Keratinocyte (primary cell): ENCODE measurements around the gene KRTAP10-4. TPM values are rescaled to one million over a fixed set of nuclear protein-coding genes. Genes with fewer than 3 reads are reported as not detected.

Source experiments
- DNase-seq: peaks from one replicate; pipeline ENCODE4 v3.0.0-alpha.2; 2011; ENCODE audit warnings: low read depth, missing footprints, low spot score
- FAIRE-seq: peaks from 2 replicates; lab custom pipeline; 2011; peaks lifted over from hg19 to GRCh38; lab: Jason Lieb, UNC
- H2AFZ ChIP-seq: 2 replicates; pipeline ENCODE4 v1.6.0; 2012; ENCODE audit warnings: low read length, control low read depth, inconsistent platforms; ENCODE audit not compliant: control insufficient read depth
- H3K27ac ChIP-seq: 2 replicates; pipeline ENCODE4 v1.5.1; 2011; ENCODE audit warnings: low read length; ENCODE audit not compliant: control insufficient read depth, insufficient read depth
- H3K27me3 ChIP-seq: 3 replicates; pipeline ENCODE4 v1.6.0; 2011; ENCODE audit warnings: low read length; ENCODE audit not compliant: control insufficient read depth, insufficient read depth; ENCODE audit errors: extremely low read depth
- H3K36me3 ChIP-seq, 2 experiments: 2 replicates in 1 of 2; 3 replicates in 1 of 2; pipeline ENCODE4 v1.5.1; 2011; ENCODE audit warnings: low read length in 2 of 2, mild to moderate bottlenecking in 1 of 2; ENCODE audit not compliant: control insufficient read depth in 2 of 2, insufficient read depth in 2 of 2; ENCODE audit errors: extremely low read depth in 1 of 2
- H3K4me1 ChIP-seq: 3 replicates; pipeline ENCODE4 v1.5.1; 2011; ENCODE audit warnings: low read length; ENCODE audit not compliant: control insufficient read depth, insufficient read depth; ENCODE audit errors: extremely low read depth
- H3K4me2 ChIP-seq: 3 replicates; pipeline ENCODE4 v1.6.0; 2011; ENCODE audit warnings: low read depth, low read length; ENCODE audit not compliant: control insufficient read depth, insufficient read depth; ENCODE audit errors: extremely low read depth
- H3K4me3 ChIP-seq, 3 experiments: fragments of 200-600 bp in 1 of 3; sonication (generic) in 1 of 3; 2 replicates in 2 of 3; 3 replicates in 1 of 3; pipeline ENCODE4 v1.5.1; 2011 to 2016; ENCODE audit warnings: low read length in 3 of 3, mild to moderate bottlenecking in 3 of 3, control low read depth in 2 of 3, inconsistent platforms in 1 of 3, low read depth in 1 of 3, mixed read lengths in 1 of 3, mixed run types in 1 of 3, moderate library complexity in 1 of 3; ENCODE audit not compliant: control insufficient read depth in 2 of 3, insufficient read depth in 2 of 3; ENCODE audit errors: extremely low read depth in 1 of 3
- H3K79me2 ChIP-seq: 2 replicates; pipeline ENCODE4 v1.6.0; 2012; ENCODE audit warnings: low read length; ENCODE audit not compliant: control insufficient read depth, insufficient read depth
- H3K9ac ChIP-seq: 3 replicates; pipeline ENCODE4 v1.6.0; 2011; ENCODE audit warnings: low read length; ENCODE audit not compliant: control insufficient read depth, insufficient read depth; ENCODE audit errors: extremely low read depth
- H3K9me1 ChIP-seq: 3 replicates; pipeline ENCODE4 v1.6.0; 2011; ENCODE audit warnings: low read length; ENCODE audit not compliant: control insufficient read depth, insufficient read depth; ENCODE audit errors: extremely low read depth
- H3K9me3 ChIP-seq: 2 replicates; pipeline ENCODE4 v1.5.1; 2012; ENCODE audit warnings: low read depth, low read length; ENCODE audit not compliant: control insufficient read depth
- H4K20me1 ChIP-seq: 3 replicates; pipeline ENCODE4 v1.6.0; 2011; ENCODE audit warnings: low read length; ENCODE audit not compliant: control insufficient read depth, insufficient read depth; ENCODE audit errors: extremely low read depth
- CTCF ChIP-seq, 3 experiments: IDR thresholded peaks in 1 of 3; conservative IDR thresholded peaks in 1 of 3; optimal IDR thresholded peaks in 1 of 3; 2 replicates in 2 of 3; 3 replicates in 1 of 3; pipeline versions ENCODE3 to v1.5.1; 2011; ENCODE audit warnings: low read length in 3 of 3, mild to moderate bottlenecking in 3 of 3, moderate library complexity in 2 of 3, control low read depth in 1 of 3, inconsistent platforms in 1 of 3; ENCODE audit not compliant: insufficient read depth in 2 of 3; ENCODE audit errors: extremely low read depth in 1 of 3
- EZH2 ChIP-seq: IDR thresholded peaks from one replicate; pipeline ENCODE4 v1.6.1; 2012; ENCODE audit warnings: inconsistent platforms, mild to moderate bottlenecking, low read length, moderate library complexity
- dilution Hi-C: fragments of 300-500 bp; cut with MboI; formaldehyde crosslinking; loops from one replicate; pipeline ENCODE4 v1.7.0; 2020; ENCODE audit warnings: low sequenced_read_pairs; ENCODE audit not compliant: extremely low pct_ligation_motif_present
- polyA plus RNA-seq, 5 experiments: library from polyadenylated mRNA; depleted of rRNA in 3 of 5; stranded (reverse) in 3 of 5; stranded (forward) in 1 of 5; unstranded in 1 of 5; fragments of >200 nt; gene quantifications; 1 replicate in 1 of 5; 2 replicates in 3 of 5; 3 replicates in 1 of 5; pipeline versions ENCODE4 v1.2.1 to v1.2.3, GENCODE V29; 2011 to 2012; ENCODE audit warnings: missing spikeins in 2 of 5, low read depth in 1 of 5, low replicate concordance in 1 of 5

KRTAP10-4 gene
- polyA plus RNA-seq, 1 donor (not counting 4 experiments of a cell fraction or from before 2014, with no cell fraction given): not detected

- H3K36me3 ChIP-seq: no peaks in the 10 kb centered on the region
- H3K4me1 ChIP-seq: no peaks in the 10 kb centered on the region
- no peaks in the 10 kb centered on the region for H3K9me3 ChIP-seq
- FAIRE-seq (no peak), DNase-seq (no peak)
- dilution Hi-C loops: no loop called here
- no peak for TF ChIP-seq EZH2
- TF ChIP-seq CTCF (optimal IDR thresholded peaks at IDR 0.05 in 1 of 3, IDR thresholded peaks at IDR 0.05 in 1 of 3, conservative IDR thresholded peaks at IDR 0.05 in 1 of 3; ENCODE audit: extremely low read depth in 1 of 3, insufficient read depth in 2 of 3, low read length in 3 of 3): no peak
- H3K79me2 ChIP-seq: no peaks in the 10 kb centered on the region
- H2AFZ ChIP-seq: no peak overlapping the region
- H3K27ac ChIP-seq: no peak overlapping the region
- H3K4me2 ChIP-seq: no peak overlapping the region
- no peaks in the 10 kb centered on the region for H4K20me1 ChIP-seq
- no peaks in the 10 kb centered on the region for H3K27me3 ChIP-seq
- H3K9ac ChIP-seq: no peak overlapping the region
- H3K9me1 ChIP-seq: no peaks in the 10 kb centered on the region
- H3K4me3 ChIP-seq: no peak overlapping the region
These were observed 8.5 kb upstream of the KRTAP10-4 start for GRCh38 chr21:44564886-44565598.

DNA sequence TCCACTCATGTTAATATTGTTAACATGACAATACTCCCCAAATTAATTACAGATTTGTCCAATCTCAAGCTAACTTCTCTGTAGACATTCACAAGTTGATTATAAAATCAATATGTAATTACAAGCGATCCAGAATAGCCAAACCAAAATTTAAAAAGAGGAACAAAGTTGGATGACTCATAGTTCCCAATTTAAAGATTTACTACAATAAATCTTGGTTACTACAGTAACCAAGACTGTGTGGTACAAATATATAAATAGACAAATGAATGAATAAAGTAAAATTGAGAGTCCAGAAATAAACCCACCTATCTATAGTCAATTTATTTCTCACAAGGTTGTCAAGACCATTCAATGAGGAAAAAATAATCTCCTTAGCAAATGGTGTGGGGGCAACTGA lies 7.1 kb upstream of the KRTAP10-4 start:
- Histone ChIP-seq H2AFZ (no peak overlapping the region), H4K20me1 (no peaks in the 10 kb centered on the region), H3K27ac (no peak overlapping the region), H3K9me1 (no peaks in the 10 kb centered on the region), H3K79me2 (no peaks in the 10 kb centered on the region), H3K9ac (no peak overlapping the region), H3K4me3 (no peak overlapping the region), H3K27me3 (no peaks in the 10 kb centered on the region), H3K4me1 (no peaks in the 10 kb centered on the region), H3K4me2 (no peak overlapping the region), H3K36me3 (no peaks in the 10 kb centered on the region), H3K9me3 (no peaks in the 10 kb centered on the region)
- no peak for DNase-seq
- no peak for TF ChIP-seq CTCF (optimal IDR thresholded peaks at IDR 0.05 in 1 of 3, IDR thresholded peaks at IDR 0.05 in 1 of 3, conservative IDR thresholded peaks at IDR 0.05 in 1 of 3; ENCODE audit: extremely low read depth in 1 of 3, insufficient read depth in 2 of 3, low read length in 3 of 3)
- no peak for TF ChIP-seq EZH2
- dilution Hi-C loops: no loop called here
- FAIRE-seq: no peak
